SK-N-SH treated with all-trans-retinoic acid at 6 μM for 48 hours (cell line): ENCODE data around the gene SHISA2.

ENCODE experiments used
- ATAC-seq: fragments of 200-7000 bp; cut with Tn5 transposase; 3 replicates; pipeline ENCODE4 v1.9.1; 2020; ENCODE audit warnings: mild to moderate bottlenecking, moderate library complexity
- BACH2 ChIP-seq: fragments of 250-450 bp; sonication (Bioruptor Pico); IDR thresholded peaks from 2 replicates; pipeline ENCODE4 v1.9.0; 2021; ENCODE audit warnings: mild to moderate bottlenecking, borderline replicate concordance
- CSDC2 ChIP-seq: fragments of 250-450 bp; sonication (Bioruptor Pico); IDR thresholded peaks from 2 replicates; pipeline ENCODE4 v1.5.0; 2020; ENCODE audit warnings: mild to moderate bottlenecking, moderate library complexity
- ESRRG ChIP-seq: fragments of 250-450 bp; sonication (Bioruptor Pico); IDR thresholded peaks from 2 replicates; pipeline ENCODE4 v1.6.1; 2021; ENCODE audit warnings: mild to moderate bottlenecking
- GLIS3 ChIP-seq: fragments of 250-450 bp; sonication (Bioruptor Pico); IDR thresholded peaks from 2 replicates; pipeline ENCODE4 v1.5.0; 2020; ENCODE audit warnings: mild to moderate bottlenecking, moderate library complexity
- ISL1 ChIP-seq: fragments of 250-450 bp; sonication (Bioruptor Pico); IDR thresholded peaks from 2 replicates; pipeline ENCODE4 v2.1.2; 2022; ENCODE audit warnings: mild to moderate bottlenecking, moderate library complexity
- PPARA ChIP-seq: fragments of 250-450 bp; sonication (Bioruptor Pico); IDR thresholded peaks from 2 replicates; pipeline ENCODE4 v1.5.0; 2020; ENCODE audit warnings: mild to moderate bottlenecking, borderline replicate concordance
- RARB ChIP-seq: fragments of 250-450 bp; sonication (Bioruptor Pico); IDR thresholded peaks from 2 replicates; pipeline ENCODE4 v1.8.0; 2021; ENCODE audit warnings: mild to moderate bottlenecking, moderate library complexity
- SNAI2 ChIP-seq: fragments of 250-450 bp; sonication (Bioruptor Pico); IDR thresholded peaks from 2 replicates; pipeline ENCODE4 v1.5.0; 2020; ENCODE audit warnings: mild to moderate bottlenecking, moderate library complexity
- TCF4 ChIP-seq: fragments of 250-450 bp; sonication (Bioruptor Pico); IDR thresholded peaks from 2 replicates; pipeline ENCODE4 v1.8.0; 2021; ENCODE audit warnings: mild to moderate bottlenecking, moderate library complexity, borderline replicate concordance
- TOX ChIP-seq: fragments of 250-450 bp; sonication (Bioruptor Pico); IDR thresholded peaks from 2 replicates; pipeline ENCODE4 v1.8.0; 2021; ENCODE audit warnings: mild to moderate bottlenecking, moderate library complexity, borderline replicate concordance
- ZC3H10 ChIP-seq: fragments of 250-450 bp; sonication (Bioruptor Pico); IDR thresholded peaks from 2 replicates; pipeline ENCODE4 v1.5.1; 2021; ENCODE audit warnings: mild to moderate bottlenecking, moderate library complexity
- ZFP3 ChIP-seq: fragments of 250-450 bp; sonication (Bioruptor Pico); IDR thresholded peaks from 2 replicates; pipeline ENCODE4 v1.5.0; 2020; ENCODE audit warnings: mild to moderate bottlenecking, moderate library complexity
- ZFP30 ChIP-seq: fragments of 450-650 bp; formaldehyde crosslinking; IDR thresholded peaks from 2 replicates; pipeline ENCODE4 v1.5.0; 2022; ENCODE audit warnings: mild to moderate bottlenecking, moderate library complexity
- ZNF565 ChIP-seq: fragments of 450-650 bp; formaldehyde crosslinking; conservative IDR thresholded peaks from 2 replicates; pipeline ENCODE4 v1.5.0; 2020; ENCODE audit warnings: low read depth, mild to moderate bottlenecking, moderate library complexity
- ZNF70 ChIP-seq: fragments of 450-650 bp; formaldehyde crosslinking; IDR thresholded peaks from 2 replicates; pipeline ENCODE4 v1.5.0; 2020; ENCODE audit warnings: mild to moderate bottlenecking, moderate library complexity
- ZNF8 ChIP-seq: fragments of 450-650 bp; formaldehyde crosslinking; IDR thresholded peaks from 2 replicates; pipeline ENCODE4 v1.5.0; 2020; ENCODE audit warnings: mild to moderate bottlenecking, moderate library complexity
- TF ChIP-seq, protein P1 (sequence below): fragments of 250-450 bp; sonication (Bioruptor Pico); IDR thresholded peaks from 2 replicates; pipeline ENCODE4 v1.5.1; 2021; ENCODE audit warnings: mild to moderate bottlenecking, moderate library complexity
- TF ChIP-seq, protein P2 (sequence below): fragments of 250-450 bp; sonication (Bioruptor Pico); IDR thresholded peaks from 2 replicates; pipeline ENCODE4 v1.8.0; 2021; ENCODE audit warnings: low read depth, mild to moderate bottlenecking, moderate library complexity, borderline replicate concordance
- TF ChIP-seq, protein P3 (sequence below): fragments of 250-450 bp; sonication (Bioruptor Pico); IDR thresholded peaks from 2 replicates; pipeline ENCODE4 v1.5.1; 2020; ENCODE audit warnings: low read depth, mild to moderate bottlenecking, moderate library complexity
- TF ChIP-seq, protein P4 (sequence below): fragments of 250-450 bp; sonication (Bioruptor Pico); IDR thresholded peaks from 2 replicates; pipeline ENCODE4 v1.5.0; 2020; ENCODE audit warnings: mild to moderate bottlenecking, moderate library complexity

SHISA2 gene

DNA sequence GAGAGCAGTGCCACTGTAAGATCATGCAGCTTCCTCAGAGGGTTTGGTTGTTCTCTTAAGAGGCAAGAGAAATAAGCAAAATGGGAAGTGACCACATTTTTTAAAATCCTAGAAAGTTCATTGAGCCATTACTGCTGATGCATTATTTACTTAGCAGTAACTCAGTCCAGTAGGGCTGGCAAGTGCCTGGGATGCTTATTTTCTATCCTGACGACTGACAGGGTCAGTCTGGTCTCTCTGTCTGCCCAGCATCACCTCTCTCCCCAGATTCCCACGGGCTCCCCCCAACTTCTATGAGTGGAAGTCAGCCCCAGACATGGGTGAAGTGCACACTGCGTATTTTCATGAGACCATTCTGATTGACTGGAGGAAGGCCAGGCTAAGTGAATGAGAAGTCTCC, 10.4 kb downstream of the SHISA2 start:
- TF ChIP-seq, protein P1, sequence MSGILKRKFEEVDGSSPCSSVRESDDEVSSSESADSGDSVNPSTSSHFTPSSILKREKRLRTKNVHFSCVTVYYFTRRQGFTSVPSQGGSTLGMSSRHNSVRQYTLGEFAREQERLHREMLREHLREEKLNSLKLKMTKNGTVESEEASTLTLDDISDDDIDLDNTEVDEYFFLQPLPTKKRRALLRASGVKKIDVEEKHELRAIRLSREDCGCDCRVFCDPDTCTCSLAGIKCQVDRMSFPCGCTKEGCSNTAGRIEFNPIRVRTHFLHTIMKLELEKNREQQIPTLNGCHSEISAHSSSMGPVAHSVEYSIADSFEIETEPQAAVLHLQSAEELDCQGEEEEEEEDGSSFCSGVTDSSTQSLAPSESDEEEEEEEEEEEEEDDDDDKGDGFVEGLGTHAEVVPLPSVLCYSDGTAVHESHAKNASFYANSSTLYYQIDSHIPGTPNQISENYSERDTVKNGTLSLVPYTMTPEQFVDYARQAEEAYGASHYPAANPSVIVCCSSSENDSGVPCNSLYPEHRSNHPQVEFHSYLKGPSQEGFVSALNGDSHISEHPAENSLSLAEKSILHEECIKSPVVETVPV (CRISPR knock-in tag) = no peak
- TF ChIP-seq, all 23 proteins: peak for 0
- ATAC-seq = no peak

DNA sequence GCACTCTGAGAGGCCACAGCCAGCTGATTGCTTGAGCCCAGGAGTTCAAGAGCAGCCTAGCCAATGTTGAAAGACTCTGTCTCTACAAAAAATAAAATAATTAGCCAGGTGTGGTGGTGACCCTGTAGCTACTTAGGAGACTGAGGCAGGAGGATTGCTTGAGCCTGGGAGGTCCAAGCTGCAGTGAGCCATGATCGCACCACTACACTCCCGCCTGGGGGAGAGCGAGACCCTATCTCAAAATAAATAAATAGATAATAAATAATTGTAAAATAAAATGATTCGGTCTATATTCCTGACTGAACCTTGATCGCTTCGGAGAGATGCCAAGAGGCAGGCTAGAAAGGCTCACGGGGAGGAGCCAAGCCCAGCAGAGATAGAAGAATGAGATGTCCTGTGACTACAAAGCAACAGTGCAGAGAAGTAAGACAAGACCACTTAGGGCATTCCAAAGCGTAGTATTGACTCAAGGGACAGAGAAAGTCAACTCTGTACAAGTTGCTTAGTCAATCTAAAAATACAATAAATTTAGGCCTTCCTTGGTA, 12.8 kb downstream of the SHISA2 start:
- ATAC-seq = no peak
- TF ChIP-seq CSDC2 = no peak
- no peak for TF ChIP-seq ZNF70 (CRISPR knock-in tag)
- no peak for TF ChIP-seq ZFP3 (CRISPR knock-in tag)
- TF ChIP-seq ZC3H10 (CRISPR knock-in tag) = no peak
- TF ChIP-seq ZNF565 = no peak
- TF ChIP-seq, protein P1 (CRISPR knock-in tag) = no peak
- no peak for TF ChIP-seq RARB (CRISPR knock-in tag)
- TF ChIP-seq, protein P2, sequence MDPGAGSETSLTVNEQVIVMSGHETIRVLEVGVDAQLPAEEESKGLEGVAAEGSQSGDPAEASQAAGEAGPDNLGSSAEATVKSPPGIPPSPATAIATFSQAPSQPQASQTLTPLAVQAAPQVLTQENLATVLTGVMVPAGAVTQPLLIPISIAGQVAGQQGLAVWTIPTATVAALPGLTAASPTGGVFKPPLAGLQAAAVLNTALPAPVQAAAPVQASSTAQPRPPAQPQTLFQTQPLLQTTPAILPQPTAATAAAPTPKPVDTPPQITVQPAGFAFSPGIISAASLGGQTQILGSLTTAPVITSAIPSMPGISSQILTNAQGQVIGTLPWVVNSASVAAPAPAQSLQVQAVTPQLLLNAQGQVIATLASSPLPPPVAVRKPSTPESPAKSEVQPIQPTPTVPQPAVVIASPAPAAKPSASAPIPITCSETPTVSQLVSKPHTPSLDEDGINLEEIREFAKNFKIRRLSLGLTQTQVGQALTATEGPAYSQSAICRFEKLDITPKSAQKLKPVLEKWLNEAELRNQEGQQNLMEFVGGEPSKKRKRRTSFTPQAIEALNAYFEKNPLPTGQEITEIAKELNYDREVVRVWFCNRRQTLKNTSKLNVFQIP (CRISPR knock-in tag) = no peak
- TF ChIP-seq, protein P3, sequence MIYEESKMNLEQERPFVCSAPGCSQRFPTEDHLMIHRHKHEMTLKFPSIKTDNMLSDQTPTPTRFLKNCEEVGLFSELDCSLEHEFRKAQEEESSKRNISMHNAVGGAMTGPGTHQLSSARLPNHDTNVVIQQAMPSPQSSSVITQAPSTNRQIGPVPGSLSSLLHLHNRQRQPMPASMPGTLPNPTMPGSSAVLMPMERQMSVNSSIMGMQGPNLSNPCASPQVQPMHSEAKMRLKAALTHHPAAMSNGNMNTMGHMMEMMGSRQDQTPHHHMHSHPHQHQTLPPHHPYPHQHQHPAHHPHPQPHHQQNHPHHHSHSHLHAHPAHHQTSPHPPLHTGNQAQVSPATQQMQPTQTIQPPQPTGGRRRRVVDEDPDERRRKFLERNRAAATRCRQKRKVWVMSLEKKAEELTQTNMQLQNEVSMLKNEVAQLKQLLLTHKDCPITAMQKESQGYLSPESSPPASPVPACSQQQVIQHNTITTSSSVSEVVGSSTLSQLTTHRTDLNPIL (CRISPR knock-in tag) = no peak
- TF ChIP-seq SNAI2 = no peak
- no peak for TF ChIP-seq ESRRG
- TF ChIP-seq TOX (CRISPR knock-in tag) = no peak
- TF ChIP-seq PPARA (CRISPR knock-in tag) = no peak
- TF ChIP-seq ZFP30 (CRISPR knock-in tag) = no peak
- no peak for TF ChIP-seq ZNF8 (CRISPR knock-in tag)
- no peak for TF ChIP-seq GLIS3 (CRISPR knock-in tag)
- no peak for TF ChIP-seq ISL1 (CRISPR knock-in tag)
- TF ChIP-seq, protein P4, sequence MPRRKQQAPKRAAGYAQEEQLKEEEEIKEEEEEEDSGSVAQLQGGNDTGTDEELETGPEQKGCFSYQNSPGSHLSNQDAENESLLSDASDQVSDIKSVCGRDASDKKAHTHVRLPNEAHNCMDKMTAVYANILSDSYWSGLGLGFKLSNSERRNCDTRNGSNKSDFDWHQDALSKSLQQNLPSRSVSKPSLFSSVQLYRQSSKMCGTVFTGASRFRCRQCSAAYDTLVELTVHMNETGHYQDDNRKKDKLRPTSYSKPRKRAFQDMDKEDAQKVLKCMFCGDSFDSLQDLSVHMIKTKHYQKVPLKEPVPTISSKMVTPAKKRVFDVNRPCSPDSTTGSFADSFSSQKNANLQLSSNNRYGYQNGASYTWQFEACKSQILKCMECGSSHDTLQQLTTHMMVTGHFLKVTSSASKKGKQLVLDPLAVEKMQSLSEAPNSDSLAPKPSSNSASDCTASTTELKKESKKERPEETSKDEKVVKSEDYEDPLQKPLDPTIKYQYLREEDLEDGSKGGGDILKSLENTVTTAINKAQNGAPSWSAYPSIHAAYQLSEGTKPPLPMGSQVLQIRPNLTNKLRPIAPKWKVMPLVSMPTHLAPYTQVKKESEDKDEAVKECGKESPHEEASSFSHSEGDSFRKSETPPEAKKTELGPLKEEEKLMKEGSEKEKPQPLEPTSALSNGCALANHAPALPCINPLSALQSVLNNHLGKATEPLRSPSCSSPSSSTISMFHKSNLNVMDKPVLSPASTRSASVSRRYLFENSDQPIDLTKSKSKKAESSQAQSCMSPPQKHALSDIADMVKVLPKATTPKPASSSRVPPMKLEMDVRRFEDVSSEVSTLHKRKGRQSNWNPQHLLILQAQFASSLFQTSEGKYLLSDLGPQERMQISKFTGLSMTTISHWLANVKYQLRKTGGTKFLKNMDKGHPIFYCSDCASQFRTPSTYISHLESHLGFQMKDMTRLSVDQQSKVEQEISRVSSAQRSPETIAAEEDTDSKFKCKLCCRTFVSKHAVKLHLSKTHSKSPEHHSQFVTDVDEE (CRISPR knock-in tag) = no peak

DNA sequence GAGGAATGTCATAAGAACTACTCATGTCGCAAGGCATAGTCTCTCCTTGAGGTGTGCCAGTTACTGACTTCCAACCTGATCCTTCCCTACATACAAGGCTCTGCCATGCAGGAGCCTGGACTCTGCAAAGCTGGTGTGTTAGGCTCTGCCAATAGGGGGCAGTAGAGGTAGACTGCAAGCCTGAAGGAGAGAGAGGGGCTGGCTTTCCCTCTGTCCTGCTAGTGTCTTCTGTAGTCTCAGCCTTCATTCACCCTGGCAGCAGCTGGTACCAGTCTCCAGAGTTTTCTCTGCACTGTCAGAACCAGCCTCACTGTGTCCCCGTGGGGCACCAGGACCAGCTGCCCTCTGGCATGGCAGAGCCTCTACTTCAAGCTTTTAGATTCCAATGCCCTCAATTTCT, 14.5 kb downstream of the SHISA2 start:
- TF ChIP-seq ISL1 (CRISPR knock-in tag) (no peak), BACH2 (CRISPR knock-in tag) (no peak), TCF4 (CRISPR knock-in tag) (no peak), PPARA (CRISPR knock-in tag) (no peak), GLIS3 (CRISPR knock-in tag) (no peak), SNAI2 (no peak), ZFP3 (CRISPR knock-in tag) (no peak), TOX (CRISPR knock-in tag) (no peak), CSDC2 (no peak), ZFP30 (CRISPR knock-in tag) (no peak), ZC3H10 (CRISPR knock-in tag) (no peak)
- TF ChIP-seq, protein P3 (CRISPR knock-in tag) = no peak
- TF ChIP-seq, protein P1 (CRISPR knock-in tag) = no peak
- TF ChIP-seq, all 23 proteins: peak for 0
- ATAC-seq = no peak
